Adrenal gland (tissue), 12 donors: ENCODE measurements around the gene RPL19. TPM values are rescaled to one million over a fixed set of nuclear protein-coding genes. Genes with fewer than 3 reads are reported as not detected.

Experiments
- DNase-seq, 7 donors: peaks; one replicate each; pipeline ENCODE4 v3.0.0-alpha.2; 2019 to 2020
- H3K27ac ChIP-seq, 5 donors: fragments of 200-600 bp; sonication (generic) in 4 of 5; 1 replicate in 3 of 5; 2 replicates in 2 of 5; pipeline versions ENCODE4 v1.5.1 to v1.8.0; 2016 to 2020; ENCODE audit warnings: mild to moderate bottlenecking in 1 of 5
- H3K27me3 ChIP-seq: fragments of 200-600 bp; 2 replicates; pipeline ENCODE4 v1.8.0; 2021
- H3K36me3 ChIP-seq, 2 donors: fragments of 200-600 bp; replicated peaks in 1 of 2; 1 replicate in 1 of 2; 2 replicates in 1 of 2; pipeline versions ENCODE4 v1.5.1 to v1.8.0; 2018 to 2022
- H3K4me1 ChIP-seq, 2 donors: fragments of 200-600 bp; replicated peaks in 1 of 2; 1 replicate in 1 of 2; 2 replicates in 1 of 2; pipeline versions ENCODE4 v1.5.1 to v1.8.0; 2018 to 2021
- H3K4me3 ChIP-seq, 4 donors: fragments of 200-600 bp; sonication (generic) in 3 of 4; one replicate each; pipeline ENCODE4 v1.5.1; 2016 to 2018
- H3K9me3 ChIP-seq, 3 donors: fragments of 200-600 bp; sonication (generic) in 1 of 3; replicated peaks in 1 of 3; 1 replicate in 2 of 3; 2 replicates in 1 of 3; pipeline versions ENCODE4 v1.5.1 to v1.8.0; 2016 to 2021
- CTCF ChIP-seq, 6 experiments: fragments of 450-650 bp in 4 of 6; fragments of 200-600 bp in 2 of 6; sonication (generic) in 1 of 6; IDR thresholded peaks; 1 replicate in 5 of 6; 2 replicates in 1 of 6; pipeline versions ENCODE4 v1.5.1 to v1.8.0; 2016 to 2021; ENCODE audit warnings: antibody characterized with exemption in 6 of 6, mild to moderate bottlenecking in 2 of 6, moderate library complexity in 1 of 6
- POLR2A ChIP-seq, 2 donors: fragments of 450-650 bp; IDR thresholded peaks; one replicate each; pipeline ENCODE4 v1.6.1; 2017; ENCODE audit warnings: antibody characterized with exemption in 2 of 2, mild to moderate bottlenecking in 2 of 2, moderate library complexity in 1 of 2
- WGBS, 4 donors: extraction: QIAGEN DNeasy Blood & Tissue Kit in 2 of 4; methylation state at CpG; one replicate each; pipeline versions ENCODE4 v1.1.5 to v1.1.7; 2013 to 2017; 5-methylcytosine and 5-hydroxymethylcytosine counted together
- intact Hi-C, 2 donors: fragments of 100-400 bp; cut with DNase I; formaldehyde crosslinking; loops; one replicate each; pipeline versions ENCODE4 v1.14.1 to v1.15.0; 2022 to 2023
- polyA plus RNA-seq, 3 donors: library from polyadenylated mRNA; stranded (reverse); fragments of 200-250 nt in 2 of 3; fragments of 350-450 nt in 1 of 3; fragmentation: Illumina TruSeq in 1 of 3; extraction: RNeasy Lipid Tissue Mini Kit (QIAGEN cat#74804) in 1 of 3; gene quantifications; one replicate each; pipeline ENCODE4 v1.2.3, GENCODE V29; 2013 to 2014
- total RNA-seq, 9 donors: library from RNA; depleted of rRNA in 4 of 9; stranded (reverse); fragments of >200 nt in 4 of 9; fragments of 120-200 nt in 1 of 9; fragmentation: NEBNext Ultra II Directional in 1 of 9; extraction: Animal tissue kit (Norgen Biotek cat#: 25700) in 1 of 9; gene quantifications; one replicate each; pipeline versions ENCODE4 v1.1.0 to v1.2.4, GENCODE V29; 2013 to 2023
- donor health status: healthy with polysubstance abuse.
- donor health status: Bipolar disorder and iron deficiency.
- donor health status: DM: yes; HTN: yes; CAD: no.
- donor health status: DM: no; HTN: no; CAD: no.
- donor health status: DM: no; HTN: no; CAD: no.
- donor health status: DM: yes; HTN: yes; CAD: no.

The RPL19 gene
- total and polyA plus RNA-seq, 12 donors, result 1,513 to 4,908 (median 2,461) TPM

- peak in 2 of 7 donors; percentile 37 to 44 for DNase-seq
- no peak for TF ChIP-seq POLR2A (IDR thresholded peaks at IDR 0.05)
Measured at GRCh38 chr17:39151943-39152818, 47.9 kb upstream of the RPL19 start.

DNA sequence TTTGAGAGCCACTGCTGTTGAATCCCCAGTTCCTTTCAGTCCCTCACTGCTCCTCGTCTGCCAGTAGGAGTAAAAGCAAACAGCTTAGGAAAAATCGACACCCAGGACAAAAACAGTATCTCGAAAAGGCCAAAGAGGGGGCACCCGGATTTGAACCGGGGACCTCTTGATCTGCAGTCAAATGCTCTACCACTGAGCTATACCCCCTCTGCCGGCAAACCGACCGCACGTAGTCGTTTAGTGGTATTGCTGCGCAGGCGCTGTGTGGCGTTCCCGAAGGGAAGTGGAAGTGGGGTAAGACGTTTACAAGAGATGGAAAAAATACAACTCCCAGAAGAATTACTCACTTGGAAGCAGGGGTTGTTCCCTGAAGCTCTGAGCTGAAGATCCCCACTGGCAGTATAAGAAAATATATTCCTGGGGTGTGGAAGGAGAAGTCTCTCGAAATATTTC is 46.5 kb upstream of the RPL19 start:
- Histone ChIP-seq H3K9me3 (no peaks in the 10 kb centered on the region), H3K4me1 (peaks cover 9 to 12% of the 10 kb centered on the region in 2 donors), H3K36me3 (no peaks in the 10 kb centered on the region), H3K27me3 (no peaks in the 10 kb centered on the region), H3K4me3 (peak overlapping the region; percentile 50 to 81 (median 66)), H3K27ac (peak overlapping the region in 4 of 5 donors; percentile 51 to 90 (median 81))
- TF ChIP-seq POLR2A (IDR thresholded peaks at IDR 0.05) (peak; percentile 10 to 19), CTCF (IDR thresholded peaks at IDR 0.05) (peak in 3 of 6 experiments; percentile 24 to 48 (median 40))
- intact Hi-C loops, result loop anchor here (2.0 to 10.0 kb wide), 4 partner anchors 86 to 279 kb away; partner anchors contain the start of gene LASP1 (in 1 of the 2)
- peak; percentile 85 to 98 (median 93) for DNase-seq
- 0% methylated on average over 16 of the region's 16 CpGs for WGBS, 4 donors

More at GRCh38 chr17:39151943-39152818, 47.9 kb upstream of the RPL19 start:
- Histone ChIP-seq H3K27ac (peak overlapping the region in 1 of 5 donors; percentile 41), H3K4me3 (peak overlapping the region in 1 of 4 donors; percentile 81), H3K27me3 (no peaks in the 10 kb centered on the region), H3K36me3 (no peaks in the 10 kb centered on the region), H3K4me1 (peaks cover 9 to 12% of the 10 kb centered on the region in 2 donors), H3K9me3 (no peaks in the 10 kb centered on the region)
- WGBS, 4 donors, result 9 to 22% (median 17%) methylated on average over 22 to 25 of the region's 25 CpGs
- intact Hi-C loops, result loop anchor here (2.0 to 10.0 kb wide), 4 partner anchors 85 to 277 kb away; partner anchors contain the start of gene LASP1 (in 1 of the 2)

DNA sequence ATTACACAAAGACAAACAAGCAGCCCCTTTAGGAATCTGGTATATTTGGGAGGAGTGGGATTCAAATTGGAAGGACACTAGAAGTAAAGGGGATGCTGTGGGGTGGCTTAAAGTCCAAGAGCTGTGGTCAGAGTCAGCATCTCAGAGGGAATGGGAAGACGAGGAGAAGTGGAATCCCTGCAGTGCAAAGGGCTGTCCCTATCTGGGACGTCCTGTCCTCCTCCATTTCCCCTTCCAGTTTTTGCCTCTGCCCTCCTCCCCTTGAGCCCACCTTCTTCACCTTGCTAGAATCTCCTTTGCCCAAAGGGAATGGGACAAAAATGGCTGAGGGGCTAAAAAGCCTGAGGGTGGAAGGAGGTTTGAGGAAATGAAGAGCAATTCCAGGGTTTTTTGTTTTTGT is 44.4 kb upstream of the RPL19 start:
- no peak overlapping the region for H3K27ac ChIP-seq
- DNase-seq, result no peak
- H3K27me3 ChIP-seq, result no peaks in the 10 kb centered on the region
- H3K36me3 ChIP-seq, result no peaks in the 10 kb centered on the region
- WGBS, 4 donors, result 39 to 56% (median 47%) methylated on average over 2 of the region's 2 CpGs
- intact Hi-C loops, result loop anchor here in 1 of 2 donors (10.0 kb wide), 1 partner anchor 281 kb away; the partner anchor contains the start of gene LASP1
- H3K9me3 ChIP-seq, result no peaks in the 10 kb centered on the region
- peaks cover 9 to 12% of the 10 kb centered on the region in 2 donors for H3K4me1 ChIP-seq
- H3K4me3 ChIP-seq, result no peak overlapping the region
- TF ChIP-seq POLR2A (IDR thresholded peaks at IDR 0.05), result no peak
- no peak for TF ChIP-seq CTCF (IDR thresholded peaks at IDR 0.05)

GRCh38 chr17:39156491-39156890 is 43.6 kb upstream of the RPL19 start:
- no peak for TF ChIP-seq CTCF (IDR thresholded peaks at IDR 0.05)
- no peak for TF ChIP-seq POLR2A (IDR thresholded peaks at IDR 0.05)
- Histone ChIP-seq H3K36me3 (no peaks in the 10 kb centered on the region), H3K4me3 (no peak overlapping the region), H3K27ac (no peak overlapping the region), H3K9me3 (no peaks in the 10 kb centered on the region), H3K4me1 (peaks cover 6 to 12% of the 10 kb centered on the region in 2 donors), H3K27me3 (no peaks in the 10 kb centered on the region)
- intact Hi-C loops, result loop anchor here in 1 of 2 donors (10.0 kb wide), 1 partner anchor 282 kb away; the partner anchor contains the start of gene LASP1
- DNase-seq, result no peak
- WGBS, 4 donors, result 73 to 94% (median 83%) methylated on average over 3 to 7 of the region's 7 CpGs
